H1 (cell line): ENCODE results near the gene TAF6. TPM values are rescaled to one million over a fixed set of nuclear protein-coding genes. Genes with fewer than 3 reads are reported as not detected.

ENCODE experiments used
- CTCF ChIA-PET: fragments of 300-600 bp; sonication (Branson Sonifier 250); formaldehyde crosslinking; loops from one replicate; lab custom pipeline; 2021; ENCODE audit not compliant: partially characterized antibody; lab: Charles Lee
- POLR2A ChIA-PET: fragments of 300-600 bp; sonication (Branson Sonifier 250); formaldehyde crosslinking; loops from one replicate; lab custom pipeline; 2021; ENCODE audit warnings: inconsistent platforms; ENCODE audit not compliant: partially characterized antibody; lab: Charles Lee
- DNase-seq, 2 experiments: peaks; one replicate each; pipeline versions ENCODE4 v3.0.0 to v3.0.0-alpha.2; 2010 to 2022; ENCODE audit warnings: low spot score in 2 of 2, low read depth in 1 of 2, mixed read lengths in 1 of 2
- FAIRE-seq: peaks from 2 replicates; lab custom pipeline; 2011; peaks lifted over from hg19 to GRCh38; lab: Jason Lieb, UNC
- H2AFZ ChIP-seq: 2 replicates; pipeline ENCODE4 v1.8.1; 2012; ENCODE audit warnings: low read length, inconsistent platforms
- H2AK5ac ChIP-seq: 2 replicates; pipeline ENCODE4 v1.6.1; 2013; ENCODE audit warnings: low read depth, low read length
- H2BK120ac ChIP-seq: replicated peaks from 2 replicates; pipeline ENCODE3; 2013; ENCODE audit warnings: low read depth, low read length, inconsistent platforms
- H2BK12ac ChIP-seq: 2 replicates; pipeline ENCODE4 v1.6.1; 2013; ENCODE audit warnings: low read depth, low read length
- H2BK15ac ChIP-seq: 2 replicates; pipeline ENCODE4 v1.6.1; 2013; ENCODE audit warnings: low read length
- H2BK20ac ChIP-seq: 2 replicates; pipeline ENCODE4 v1.6.1; 2013; ENCODE audit warnings: low read length
- H2BK5ac ChIP-seq: 2 replicates; pipeline ENCODE4 v1.6.1; 2013; ENCODE audit warnings: low read depth, low read length
- H3K14ac ChIP-seq: 2 replicates; pipeline ENCODE4 v1.6.1; 2013; ENCODE audit warnings: inconsistent platforms; ENCODE audit not compliant: insufficient read length
- H3K18ac ChIP-seq: 2 replicates; pipeline ENCODE4 v1.6.1; 2013; ENCODE audit warnings: low read length; ENCODE audit errors: extremely low read depth
- H3K23ac ChIP-seq: 2 replicates; pipeline ENCODE4 v1.6.1; 2013; ENCODE audit warnings: inconsistent platforms; ENCODE audit not compliant: insufficient read length
- H3K23me2 ChIP-seq: 2 replicates; pipeline ENCODE4 v1.6.1; 2013; ENCODE audit warnings: low read depth, low read length
- H3K27ac ChIP-seq: 2 replicates; pipeline ENCODE4 v1.6.1; 2011; ENCODE audit warnings: low read depth, low read length, inconsistent platforms
- H3K27me3 ChIP-seq, 4 experiments: replicated peaks in 1 of 4; 1 replicate in 1 of 4; 2 replicates in 3 of 4; pipeline versions ENCODE4 v1.6.1 to v1.8.1; 2011 to 2013; ENCODE audit warnings: low read length in 3 of 4, mild to moderate bottlenecking in 3 of 4, inconsistent platforms in 2 of 4, mixed read lengths in 2 of 4, moderate library complexity in 1 of 4; ENCODE audit not compliant: control insufficient read depth in 3 of 4, insufficient read depth in 3 of 4; ENCODE audit errors: extremely low read depth in 1 of 4
- H3K36me3 ChIP-seq, 4 experiments: 2 replicates each; pipeline versions ENCODE4 v1.6.1 to v1.8.1; 2011 to 2013; ENCODE audit warnings: mild to moderate bottlenecking in 4 of 4, low read length in 3 of 4, moderate library complexity in 2 of 4, control low read depth in 1 of 4, inconsistent platforms in 1 of 4; ENCODE audit not compliant: insufficient read depth in 4 of 4, control insufficient read depth in 2 of 4
- H3K4ac ChIP-seq: replicated peaks from 2 replicates; pipeline ENCODE3; 2013; ENCODE audit warnings: low read length, low read depth, mixed read lengths, inconsistent platforms; ENCODE audit not compliant: insufficient read length
- H3K4me1 ChIP-seq, 4 experiments: replicated peaks in 1 of 4; 1 replicate in 1 of 4; 2 replicates in 3 of 4; pipeline versions ENCODE4 v1.6.1 to v1.8.1; 2011 to 2013; ENCODE audit warnings: low read length in 3 of 4, inconsistent platforms in 2 of 4, mixed read lengths in 1 of 4; ENCODE audit not compliant: insufficient read depth in 4 of 4, control insufficient read depth in 3 of 4
- H3K4me2 ChIP-seq, 2 experiments: 2 replicates each; pipeline versions ENCODE4 v1.6.1 to v1.8.1; 2011 to 2013; ENCODE audit warnings: low read depth in 2 of 2, low read length in 2 of 2, control low read depth in 1 of 2, inconsistent platforms in 1 of 2, mild to moderate bottlenecking in 1 of 2; ENCODE audit not compliant: insufficient read depth in 1 of 2
- H3K4me3 ChIP-seq, 4 experiments: fragments of 200-600, 300-600 bp in 1 of 4; sonication (generic), shearing (Covaris generic), sonication (Bioruptor Twin) in 1 of 4; 2 replicates each; pipeline versions ENCODE4 v1.5.1 to v1.8.1; 2011 to 2016; ENCODE audit warnings: low read length in 4 of 4, low read depth in 3 of 4, control low read depth in 2 of 4, inconsistent platforms in 2 of 4, mild to moderate bottlenecking in 2 of 4, mixed read lengths in 1 of 4, moderate library complexity in 1 of 4; ENCODE audit not compliant: insufficient read depth in 2 of 4; ENCODE audit errors: extremely low read depth in 1 of 4
- H3K56ac ChIP-seq: replicated peaks from 2 replicates; pipeline ENCODE3; 2013; ENCODE audit warnings: low read depth, mild to moderate bottlenecking, mixed read lengths, low read length, inconsistent platforms; ENCODE audit not compliant: insufficient read length
- H3K79me1 ChIP-seq: 2 replicates; pipeline ENCODE4 v1.6.1; 2013; ENCODE audit warnings: low read depth, low read length, control low read depth
- H3K79me2 ChIP-seq, 2 experiments: 2 replicates each; pipeline versions ENCODE4 v1.6.1 to v1.8.1; 2012 to 2013; ENCODE audit warnings: low read length in 2 of 2, mild to moderate bottlenecking in 2 of 2, inconsistent platforms in 1 of 2; ENCODE audit not compliant: insufficient read depth in 2 of 2, control insufficient read depth in 1 of 2
- H3K9ac ChIP-seq, 4 experiments: replicated peaks in 1 of 4; 1 replicate in 1 of 4; 2 replicates in 3 of 4; pipeline versions ENCODE4 v1.6.1 to v1.8.1; 2011 to 2013; ENCODE audit warnings: low read depth in 3 of 4, low read length in 3 of 4, control low read depth in 2 of 4, mild to moderate bottlenecking in 2 of 4, moderate library complexity in 2 of 4, inconsistent platforms in 1 of 4; ENCODE audit errors: extremely low read depth in 1 of 4
- H3K9me3 ChIP-seq, 2 experiments: 2 replicates each; pipeline versions ENCODE4 v1.6.1 to v1.8.1; 2012 to 2013; ENCODE audit warnings: mild to moderate bottlenecking in 2 of 2, moderate library complexity in 2 of 2, control low read depth in 1 of 2, inconsistent platforms in 1 of 2, low read depth in 1 of 2, low read length in 1 of 2, mixed read lengths in 1 of 2; ENCODE audit not compliant: insufficient read depth in 2 of 2
- H4K20me1 ChIP-seq, 2 experiments: replicated peaks in 1 of 2; 2 replicates each; pipeline versions ENCODE3 to v1.8.1; 2011 to 2013; ENCODE audit warnings: inconsistent platforms in 2 of 2, low read length in 2 of 2, mild to moderate bottlenecking in 1 of 2; ENCODE audit not compliant: insufficient read depth in 2 of 2, control insufficient read depth in 1 of 2
- H4K5ac ChIP-seq: 2 replicates; pipeline ENCODE4 v1.6.1; 2013; ENCODE audit warnings: low read length, low read depth, mixed read lengths, inconsistent platforms; ENCODE audit not compliant: insufficient read length
- H4K8ac ChIP-seq: 2 replicates; pipeline ENCODE4 v1.8.0; 2013; ENCODE audit warnings: mild to moderate bottlenecking, moderate library complexity, low read length, inconsistent platforms; ENCODE audit not compliant: insufficient read depth; ENCODE audit errors: extremely low read depth
- H4K91ac ChIP-seq: replicated peaks from 2 replicates; pipeline ENCODE3; 2013; ENCODE audit warnings: low read length, mixed read lengths, inconsistent platforms; ENCODE audit not compliant: insufficient read length
- POLR2A ChIP-seq, 2 experiments: IDR thresholded peaks; 1 replicate in 1 of 2; 2 replicates in 1 of 2; pipeline ENCODE4 v1.6.1; 2011; ENCODE audit warnings: low read depth in 2 of 2, low read length in 2 of 2, mild to moderate bottlenecking in 2 of 2; ENCODE audit errors: control extremely low read depth in 1 of 2
- POLR2AphosphoS5 ChIP-seq: IDR thresholded peaks from 2 replicates; pipeline ENCODE4 v1.6.1; 2011; ENCODE audit warnings: low read depth, low read length
- POU5F1 ChIP-seq: IDR thresholded peaks from 2 replicates; pipeline ENCODE4 v1.6.1; 2011; ENCODE audit warnings: low read depth, mild to moderate bottlenecking, low read length, moderate library complexity
- SIRT6 ChIP-seq: IDR thresholded peaks from one replicate; pipeline ENCODE4 v1.7.1; 2012; ENCODE audit warnings: low read length, inconsistent platforms
- WGBS, 2 experiments: shearing (Covaris generic) in 1 of 2; methylation state at CpG; one replicate each; pipeline versions ENCODE4 v1.1.6 to v1.1.7; 2013 to 2015; ENCODE audit warnings: low lambda C conversion rate in 2 of 2, mixed read lengths in 2 of 2, inconsistent platforms in 1 of 2, low coverage in 1 of 2, missing lambda C conversion rate in 1 of 2; ENCODE audit not compliant: insufficient replicate concordance in 2 of 2, insufficient coverage in 1 of 2, insufficient read length in 1 of 2; ENCODE audit errors: extremely low coverage in 1 of 2, missing lambda C conversion rate in 1 of 2; 5-methylcytosine and 5-hydroxymethylcytosine counted together
- polyA plus RNA-seq, 7 experiments: library from polyadenylated mRNA; depleted of rRNA in 3 of 7; stranded (reverse) in 5 of 7; unstranded in 2 of 7; fragments of >200 nt in 5 of 7; fragments of 200-250 nt in 2 of 7; gene quantifications; 1 replicate in 5 of 7; 2 replicates in 1 of 7; 4 replicates in 1 of 7; pipeline versions ENCODE4 v1.2.1 to v1.2.3, GENCODE V29; 2011 to 2013; ENCODE audit warnings: missing spikeins in 2 of 7, mixed read lengths in 2 of 7
- total RNA-seq: library from RNA; stranded (reverse); fragmentation: NEBNext Ultra II Directional; extraction: Animal tissue kit (Norgen Biotek cat#: 25700); gene quantifications from 2 replicates; pipeline ENCODE4 v1.2.1, GENCODE V29; 2021

Gene TAF6
- total and polyA plus RNA-seq, 2 of the 8 experiments (the other 6 are each of a cell fraction or from before 2014, with no cell fraction given), result 66.7 to 101 TPM

DNA sequence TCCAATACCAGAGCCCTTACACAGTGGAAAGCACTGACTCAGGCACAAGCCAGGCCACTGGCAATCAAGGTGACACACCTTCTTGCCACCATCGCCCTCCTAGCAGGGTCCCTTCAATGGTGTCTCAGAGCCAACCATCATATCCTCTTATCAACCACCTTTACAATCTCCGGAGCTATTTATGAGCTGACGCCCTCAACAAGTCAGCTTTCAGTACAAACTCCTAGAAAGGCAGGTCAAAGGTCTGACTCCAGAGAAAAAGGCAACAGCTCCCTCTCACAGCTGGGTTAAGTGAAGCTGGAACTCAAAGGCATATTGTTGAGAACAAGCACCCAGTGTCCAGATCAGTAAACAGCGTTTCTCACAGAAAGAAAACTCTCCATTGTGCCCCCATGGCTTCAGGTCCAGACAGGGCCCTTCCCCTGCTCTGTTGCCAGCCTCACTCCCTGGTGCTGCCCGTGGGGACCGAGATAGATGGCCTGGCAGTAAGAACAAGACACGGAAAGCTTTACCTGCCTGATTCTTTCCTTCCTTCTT, 40.1 kb downstream of the TAF6 start:
- POLR2A ChIA-PET, result interaction anchor here (0.6 to 19.6 kb wide), 6 partner anchors 9 to 707 kb away, joined by 3 to 722 read pairs (median 116); partner anchors contain the start of genes AP4M1, MCM7 and ZSCAN21
- H3K23ac ChIP-seq, result no peak overlapping the region
- no peak overlapping the region for H2BK5ac ChIP-seq
- H2BK20ac ChIP-seq, result no peak overlapping the region
- no peak overlapping the region for H4K5ac ChIP-seq
- H3K27me3 ChIP-seq, result no peaks in the 10 kb centered on the region; a peak in 1 of 7 replicates
- H3K4ac ChIP-seq, result no peak overlapping the region
- no peak overlapping the region for H3K56ac ChIP-seq
- H3K9me3 ChIP-seq, result peaks cover 20 to 24% of the 10 kb centered on the region in 2 experiments
- H2AK5ac ChIP-seq, result no peak overlapping the region; the same call in 1 of the 2 replicates
- H3K4me2 ChIP-seq, result no peak overlapping the region; a peak in 1 of 4 replicates
- DNase-seq, result no peak
- FAIRE-seq, result no peak
- no peak overlapping the region for H2BK15ac ChIP-seq
- no peak overlapping the region for H2BK12ac ChIP-seq
- CTCF ChIA-PET, result interaction anchor here (0.8 to 1.3 kb wide), 3 partner anchors 10 to 57 kb away, joined by 3 read pairs; no protein-coding TSS in a partner anchor
- H3K14ac ChIP-seq, result no peak overlapping the region
- H3K79me1 ChIP-seq, result peaks cover 4% of the 10 kb centered on the region
- no peak overlapping the region for H2AFZ ChIP-seq
- no peak overlapping the region for H4K8ac ChIP-seq
- peaks cover 1 to 3% of the 10 kb centered on the region in 2 experiments for H4K20me1 ChIP-seq
- TF ChIP-seq POU5F1 (no peak), POLR2A (IDR thresholded peaks at IDR 0.05; ENCODE audit: control extremely low read depth in 1 of 2, low read depth in 2 of 2, low read length in 2 of 2) (peak in 1 of 2 experiments; percentile 16; a peak in 1 of 3 replicates), POLR2AphosphoS5 (peak; percentile 25), SIRT6 (no peak)
- TF ChIP-seq, all 59 proteins: peak for 2
- H3K36me3 ChIP-seq, result peaks cover 38 to 60% (median 50%) of the 10 kb centered on the region in 4 experiments
- H3K79me2 ChIP-seq, result peaks cover 32 to 52% of the 10 kb centered on the region in 2 experiments
- H3K4me1 ChIP-seq, result peaks cover 0 to 9% (median 4%) of the 10 kb centered on the region in 4 experiments; a peak in 3 of 7 replicates
- H3K18ac ChIP-seq, result no peak overlapping the region
- H2BK120ac ChIP-seq, result no peak overlapping the region
- peaks cover 6% of the 10 kb centered on the region; the same call in 1 of the 2 replicates for H3K23me2 ChIP-seq
- WGBS, 2 experiments, result 87% methylated on average over 7 of the region's 7 CpGs; no CpG with 5 or more reads in 1 of the 2 experiments
- H4K91ac ChIP-seq, result no peak overlapping the region
- H3K27ac ChIP-seq, result no peak overlapping the region
- H3K4me3 ChIP-seq, result no peak overlapping the region
- no peak overlapping the region for H3K9ac ChIP-seq
